ENCODE results near the gene IRF2BP2. TPM values are rescaled to one million over a fixed set of nuclear protein-coding genes. Genes with fewer than 3 reads are reported as not detected.
"Not testable (repeated sequence)": the region's sequence is repeated elsewhere in the genome, so short reads cannot be mapped to it uniquely, and the experiment has no call there.

IRF2BP2 gene
- total and polyA plus RNA-seq, 11 donors, result 36.1 to 126 (median 80.1) TPM

GRCh38 chr1:234643111-234643849, 33.3 kb upstream of the IRF2BP2 start:
- Histone ChIP-seq H3K36me3 (no peaks in the 10 kb centered on the region), H3K27me3 (no peaks in the 10 kb centered on the region), H3K4me3 (no peak overlapping the region), H3K27ac (no peak overlapping the region), H3K4me1 (peaks cover 0 to 16% (median 0%) of the 10 kb centered on the region in 12 donors), H3K9me3 (peaks cover 0 to 5% (median 0%) of the 10 kb centered on the region in 12 donors)
- ATAC-seq (no peak), DNase-seq (no peak)
- intact Hi-C loops (cut with DNase I), result no loop called here
- no peak for TF ChIP-seq POLR2A (IDR thresholded peaks at IDR 0.05)
- TF ChIP-seq CTCF (IDR thresholded peaks at IDR 0.05), result no peak
- WGBS, 4 donors, result 88 to 93% (median 90%) methylated on average over 14 of the region's 14 CpGs

- no peak overlapping the region for H3K4me3 ChIP-seq
- DNase-seq, result no peak
- peaks cover 0 to 5% (median 0%) of the 10 kb centered on the region in 12 donors for H3K9me3 ChIP-seq
- TF ChIP-seq POLR2A (IDR thresholded peaks at IDR 0.05) (no peak), CTCF (IDR thresholded peaks at IDR 0.05) (no peak)
- no peaks in the 10 kb centered on the region for H3K36me3 ChIP-seq
- H3K27ac ChIP-seq, result no peak overlapping the region
- intact Hi-C loops (cut with DNase I), result no loop called here
- ATAC-seq, result no peak
- no peaks in the 10 kb centered on the region for H3K27me3 ChIP-seq
- 96 to 99% (median 97%) methylated on average over 2 of the region's 2 CpGs for WGBS, 4 donors
- H3K4me1 ChIP-seq, result peaks cover 0 to 16% (median 0%) of the 10 kb centered on the region in 12 donors
Measured at GRCh38 chr1:234642428-234642827, 32.5 kb upstream of the IRF2BP2 start.

- TF ChIP-seq POLR2A (IDR thresholded peaks at IDR 0.05) (no peak), CTCF (IDR thresholded peaks at IDR 0.05) (no peak)
- WGBS, 4 donors, result 73 to 88% (median 76%) methylated on average over 4 of the region's 4 CpGs
- Histone ChIP-seq H3K4me1 (peaks cover 0 to 4% (median 0%) of the 10 kb centered on the region in 12 donors), H3K27ac (no peak overlapping the region), H3K4me3 (no peak overlapping the region), H3K27me3 (no peaks in the 10 kb centered on the region), H3K9me3 (no peaks in the 10 kb centered on the region), H3K36me3 (no peaks in the 10 kb centered on the region)
- no peak for DNase-seq
- intact Hi-C loops (cut with DNase I), result no loop called here
- no peak for ATAC-seq
Measured at GRCh38 chr1:234639961-234640360, 30.0 kb upstream of the IRF2BP2 start.

GRCh38 chr1:234638832-234639799, 29.1 kb upstream of the IRF2BP2 start:
- Histone ChIP-seq H3K36me3 (no peaks in the 10 kb centered on the region), H3K9me3 (no peaks in the 10 kb centered on the region), H3K27ac (no peak overlapping the region), H3K4me3 (no peak overlapping the region), H3K27me3 (no peaks in the 10 kb centered on the region), H3K4me1 (no peaks in the 10 kb centered on the region)
- ATAC-seq, result no peak
- TF ChIP-seq POLR2A (IDR thresholded peaks at IDR 0.05), result no peak
- no peak for TF ChIP-seq CTCF (IDR thresholded peaks at IDR 0.05)
- intact Hi-C loops (cut with DNase I), result no loop called here
- DNase-seq, result no peak
- 78 to 93% (median 87%) methylated on average over 4 of the region's 4 CpGs for WGBS, 4 donors

- H3K4me1 ChIP-seq; H3K27me3 ChIP-seq; H3K36me3 ChIP-seq; H3K27ac ChIP-seq; ATAC-seq; DNase-seq; intact Hi-C loops (cut with DNase I); H3K4me3 ChIP-seq; H3K9me3 ChIP-seq: not testable (repeated sequence)
- 91 to 97% (median 95%) methylated on average over 9 of the region's 9 CpGs for WGBS, 4 donors
Measured at GRCh38 chr1:234634922-234635321, 24.9 kb upstream of the IRF2BP2 start.
